GM11168 (cell line): ENCODE results near the gene ACSF2.
"Not testable (repeated sequence)": the region's sequence is repeated elsewhere in the genome, so short reads cannot be mapped to it uniquely, and the experiment has no call there.

Source experiments
- in situ Hi-C: fragments of 300-500 bp; cut with MboI; formaldehyde crosslinking; loops from one replicate; pipeline ENCODE4 v1.12.0; 2022; ENCODE audit warnings: low sequenced_read_pairs; ENCODE audit not compliant: unreplicated experiment

Gene ACSF2

GRCh38 chr17:50425682-50426471 lies at the start of gene ACSF2:
Gene ACSF2, plus strand, starts transcription at chr17:50426218. Its CDS starts 44 bp downstream, at chr17:50426262.
- in situ Hi-C loops: no loop called here

GRCh38 chr17:50379351-50380132 lies 46.5 kb upstream of the ACSF2 start:
- in situ Hi-C loops: no loop called here

- in situ Hi-C loops: no loop called here
These were observed 45.4 kb upstream of the ACSF2 start for GRCh38 chr17:50380369-50381259.

GRCh38 chr17:50381260-50381815 lies 44.7 kb upstream of the ACSF2 start:
- in situ Hi-C loops: no loop called here

GRCh38 chr17:50381920-50382319 lies 44.1 kb upstream of the ACSF2 start:
- in situ Hi-C loops: no loop called here

- in situ Hi-C loops: no loop called here
These were observed 43.1 kb upstream of the ACSF2 start for GRCh38 chr17:50382931-50383330.

GRCh38 chr17:50386510-50386909 lies 39.5 kb upstream of the ACSF2 start:
- in situ Hi-C loops: no loop called here

GRCh38 chr17:50388728-50389127 lies 37.3 kb upstream of the ACSF2 start:
- in situ Hi-C loops: no loop called here

GRCh38 chr17:50389534-50389933 lies 36.5 kb upstream of the ACSF2 start:
- in situ Hi-C loops: no loop called here

GRCh38 chr17:50392621-50393020 lies 33.4 kb upstream of the ACSF2 start:
- in situ Hi-C loops: no loop called here

- in situ Hi-C loops: no loop called here
These were observed 32.3 kb upstream of the ACSF2 start for GRCh38 chr17:50393700-50394099.

- in situ Hi-C loops: no loop called here
These were observed 31.3 kb upstream of the ACSF2 start for GRCh38 chr17:50394711-50395110.

GRCh38 chr17:50396261-50397110 lies 29.5 kb upstream of the ACSF2 start:
- in situ Hi-C loops: no loop called here

GRCh38 chr17:50397111-50397918 lies 28.7 kb upstream of the ACSF2 start, which contains the start of gene LRRC59:
Gene LRRC59, minus strand, starts transcription at chr17:50397523. Its CDS starts 206 bp downstream, at chr17:50397317.
- in situ Hi-C loops: no loop called here

GRCh38 chr17:50397919-50398285 lies 28.1 kb upstream of the ACSF2 start:
- in situ Hi-C loops: no loop called here

- in situ Hi-C loops: not testable (repeated sequence)
These were observed 27.3 kb upstream of the ACSF2 start for GRCh38 chr17:50398672-50399071.

GRCh38 chr17:50399591-50399990 lies 26.4 kb upstream of the ACSF2 start:
- in situ Hi-C loops: not testable (repeated sequence)

- in situ Hi-C loops: not testable (repeated sequence)
These were observed 20.7 kb upstream of the ACSF2 start for GRCh38 chr17:50405351-50405750.
